K562 (cell line): Measurements from ENCODE around the gene RPLP2. TPM values are rescaled to one million over a fixed set of nuclear protein-coding genes. Genes with fewer than 3 reads are reported as not detected.

Experiments
- ESRRB ChIP-seq: fragments of 250-450 bp; sonication (Bioruptor Pico); IDR thresholded peaks from 2 replicates; pipeline ENCODE4 v1.5.0; 2020; ENCODE audit warnings: mild to moderate bottlenecking, moderate library complexity, borderline replicate concordance
- HDAC1 ChIP-seq, 2 experiments: fragments of 450-650 bp; IDR thresholded peaks; 2 replicates each; pipeline ENCODE4 v1.6.1; 2016 to 2017; ENCODE audit warnings: inconsistent platforms in 1 of 2, mild to moderate bottlenecking in 1 of 2, moderate library complexity in 1 of 2
- HIVEP1 ChIP-seq: fragments of 250-450 bp; sonication (Bioruptor Pico); IDR thresholded peaks from 2 replicates; pipeline ENCODE4 v1.4.0; 2020; ENCODE audit warnings: mild to moderate bottlenecking
- IRF2 ChIP-seq: sonication (generic); formaldehyde crosslinking; IDR thresholded peaks from 2 replicates; pipeline ENCODE4 v1.8.1; 2022; ENCODE audit warnings: mild to moderate bottlenecking, missing genetic modification reagents
- NUFIP1 ChIP-seq: fragments of 450-650 bp; IDR thresholded peaks from 2 replicates; pipeline ENCODE4 v1.6.1; 2018; ENCODE audit not compliant: partially characterized antibody
- SAFB2 ChIP-seq: fragments of 200-400 bp; formaldehyde crosslinking; IDR thresholded peaks from 2 replicates; pipeline ENCODE4 v1.6.1; 2018; ENCODE audit warnings: borderline replicate concordance, low read length, low read depth, moderate library complexity; ENCODE audit not compliant: severe bottlenecking
- SIN3A ChIP-seq, 2 experiments: fragments of 150-350 bp in 1 of 2; IDR thresholded peaks; 2 replicates each; pipeline ENCODE4 v1.6.1; 2011 to 2016; ENCODE audit warnings: borderline replicate concordance in 2 of 2, low read depth in 2 of 2, low read length in 2 of 2, mild to moderate bottlenecking in 2 of 2, moderate library complexity in 2 of 2; ENCODE audit not compliant: control insufficient read depth in 1 of 2
- ZNF639 ChIP-seq, 2 experiments: fragments of 200-800 bp in 1 of 2; sonication (Bioruptor generic) in 1 of 2; sonication (generic) in 1 of 2; formaldehyde crosslinking in 1 of 2; IDR thresholded peaks in 1 of 2; conservative IDR thresholded peaks in 1 of 2; 2 replicates each; pipeline versions ENCODE4 v1.5.0 to v1.6.1; 2016 to 2020; ENCODE audit warnings: missing compliant biosample characterization in 1 of 2, missing genetic modification characterization in 1 of 2, missing genetic modification reagents in 1 of 2
- ZNF668 ChIP-seq: fragments of 250-450 bp; sonication (Bioruptor Pico); IDR thresholded peaks from 2 replicates; pipeline ENCODE4 v1.8.0; 2022; ENCODE audit warnings: mild to moderate bottlenecking, inconsistent platforms
- ZNF79 ChIP-seq: fragments of 250-450 bp; sonication (Bioruptor Pico); IDR thresholded peaks from 2 replicates; pipeline ENCODE4 v1.4.0; 2020; ENCODE audit warnings: low read depth, mild to moderate bottlenecking, moderate library complexity
- polyA plus RNA-seq, 8 experiments: library from polyadenylated mRNA; depleted of rRNA in 4 of 8; stranded (reverse) in 5 of 8; unstranded in 3 of 8; fragments of >200 nt; fragmentation: Nextera tagmentation in 2 of 8; fragmentation: Illumina TruSeq in 1 of 8; extraction: Ambion mirVana in 2 of 8; extraction: Trizol in 1 of 8; gene quantifications; 2 replicates each; pipeline versions ENCODE4 v1.2.1 to v1.2.3, GENCODE V29; 2011 to 2014; ENCODE audit warnings: inconsistent platforms in 1 of 8, missing spikeins in 1 of 8
- total RNA-seq, 7 experiments: library from RNA; depleted of rRNA in 6 of 7; stranded (reverse); fragments of >200 nt in 6 of 7; fragmentation: Illumina TruSeq in 2 of 7; extraction: Trizol in 2 of 7; gene quantifications; 2 replicates each; pipeline versions ENCODE4 v1.2.1 to v1.2.3, GENCODE V29; 2011 to 2021; ENCODE audit warnings: low replicate concordance in 1 of 7
- TF ChIP-seq, protein P1 (sequence below): fragments of 450-650 bp; formaldehyde crosslinking; IDR thresholded peaks from 2 replicates; pipeline ENCODE4 v1.4.0; 2020; ENCODE audit warnings: mild to moderate bottlenecking, moderate library complexity
- TF ChIP-seq, protein P2 (sequence below): fragments of 200-600 bp; sonication (generic); IDR thresholded peaks from one replicate; pipeline ENCODE4 v1.6.1; 2012; ENCODE audit warnings: mild to moderate bottlenecking, low read depth, low read length, inconsistent platforms

Gene RPLP2
- total and polyA plus RNA-seq, 9 of the 15 experiments (the other 6 are each of a cell fraction or from before 2014, with no cell fraction given), result 528 to 3,807 (median 1,633) TPM

DNA sequence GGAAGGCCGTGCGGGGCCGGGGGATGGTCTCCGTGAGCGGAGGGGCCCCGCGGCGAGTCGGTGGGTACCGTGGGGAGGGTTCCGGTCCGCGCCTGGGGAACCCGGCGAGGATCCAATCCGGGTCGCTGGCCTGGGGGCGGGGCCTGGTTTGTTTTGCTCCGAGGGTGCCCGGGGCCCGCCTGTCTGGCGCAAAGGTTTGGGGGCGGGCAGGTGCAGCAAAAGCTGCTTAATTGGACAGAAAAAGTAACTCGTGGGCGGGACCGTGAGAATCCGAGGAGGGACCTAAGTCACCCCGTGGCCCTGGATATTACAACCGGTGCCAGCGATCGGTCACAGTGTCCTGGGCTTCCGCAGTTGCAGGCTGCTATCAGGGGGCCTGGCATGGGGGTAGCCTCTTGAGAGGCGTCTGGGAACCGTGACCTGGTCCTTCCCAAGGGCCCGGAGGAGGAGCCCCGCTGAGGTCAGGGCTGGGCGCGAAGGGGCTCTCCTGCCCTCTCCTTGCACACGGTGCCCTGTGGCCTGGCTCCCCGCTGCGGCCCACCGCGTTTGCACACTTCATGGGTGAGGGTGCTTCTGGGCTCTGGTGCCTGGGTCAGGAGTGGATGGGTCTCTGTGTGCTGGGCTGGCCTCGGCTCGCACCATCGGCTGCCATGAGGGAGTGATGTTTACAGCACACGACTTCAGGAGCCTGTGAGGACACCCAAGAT lies 10.3 kb downstream of the RPLP2 start (continued):
- TF ChIP-seq, protein P1, sequence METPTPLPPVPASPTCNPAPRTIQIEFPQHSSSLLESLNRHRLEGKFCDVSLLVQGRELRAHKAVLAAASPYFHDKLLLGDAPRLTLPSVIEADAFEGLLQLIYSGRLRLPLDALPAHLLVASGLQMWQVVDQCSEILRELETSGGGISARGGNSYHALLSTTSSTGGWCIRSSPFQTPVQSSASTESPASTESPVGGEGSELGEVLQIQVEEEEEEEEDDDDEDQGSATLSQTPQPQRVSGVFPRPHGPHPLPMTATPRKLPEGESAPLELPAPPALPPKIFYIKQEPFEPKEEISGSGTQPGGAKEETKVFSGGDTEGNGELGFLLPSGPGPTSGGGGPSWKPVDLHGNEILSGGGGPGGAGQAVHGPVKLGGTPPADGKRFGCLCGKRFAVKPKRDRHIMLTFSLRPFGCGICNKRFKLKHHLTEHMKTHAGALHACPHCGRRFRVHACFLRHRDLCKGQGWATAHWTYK (CRISPR knock-in tag), result peak; percentile 61; the same call in 1 of the 2 replicates
- TF ChIP-seq ZNF79 (no peak), ESRRB (CRISPR knock-in tag) (no peak), HIVEP1 (CRISPR knock-in tag) (no peak), ZNF668 (CRISPR knock-in tag) (no peak), SAFB2 (no peak), NUFIP1 (no peak), ZNF639 (CRISPR knock-in tag; conservative IDR thresholded peaks at IDR 0.05 in 1 of 2, IDR thresholded peaks at IDR 0.05 in 1 of 2) (no peak), SIN3A (IDR thresholded peaks at IDR 0.05; ENCODE audit: borderline replicate concordance in 2 of 2, control insufficient read depth in 1 of 2, low read depth in 2 of 2, low read length in 2 of 2) (0 out of 4 replicates have a peak, but pooled peaks of 1 of the 2 experiments have one; percentile 24), IRF2 (CRISPR knock-in tag) (no peak), HDAC1 (IDR thresholded peaks at IDR 0.05) (no peak)
- TF ChIP-seq, protein P2, sequence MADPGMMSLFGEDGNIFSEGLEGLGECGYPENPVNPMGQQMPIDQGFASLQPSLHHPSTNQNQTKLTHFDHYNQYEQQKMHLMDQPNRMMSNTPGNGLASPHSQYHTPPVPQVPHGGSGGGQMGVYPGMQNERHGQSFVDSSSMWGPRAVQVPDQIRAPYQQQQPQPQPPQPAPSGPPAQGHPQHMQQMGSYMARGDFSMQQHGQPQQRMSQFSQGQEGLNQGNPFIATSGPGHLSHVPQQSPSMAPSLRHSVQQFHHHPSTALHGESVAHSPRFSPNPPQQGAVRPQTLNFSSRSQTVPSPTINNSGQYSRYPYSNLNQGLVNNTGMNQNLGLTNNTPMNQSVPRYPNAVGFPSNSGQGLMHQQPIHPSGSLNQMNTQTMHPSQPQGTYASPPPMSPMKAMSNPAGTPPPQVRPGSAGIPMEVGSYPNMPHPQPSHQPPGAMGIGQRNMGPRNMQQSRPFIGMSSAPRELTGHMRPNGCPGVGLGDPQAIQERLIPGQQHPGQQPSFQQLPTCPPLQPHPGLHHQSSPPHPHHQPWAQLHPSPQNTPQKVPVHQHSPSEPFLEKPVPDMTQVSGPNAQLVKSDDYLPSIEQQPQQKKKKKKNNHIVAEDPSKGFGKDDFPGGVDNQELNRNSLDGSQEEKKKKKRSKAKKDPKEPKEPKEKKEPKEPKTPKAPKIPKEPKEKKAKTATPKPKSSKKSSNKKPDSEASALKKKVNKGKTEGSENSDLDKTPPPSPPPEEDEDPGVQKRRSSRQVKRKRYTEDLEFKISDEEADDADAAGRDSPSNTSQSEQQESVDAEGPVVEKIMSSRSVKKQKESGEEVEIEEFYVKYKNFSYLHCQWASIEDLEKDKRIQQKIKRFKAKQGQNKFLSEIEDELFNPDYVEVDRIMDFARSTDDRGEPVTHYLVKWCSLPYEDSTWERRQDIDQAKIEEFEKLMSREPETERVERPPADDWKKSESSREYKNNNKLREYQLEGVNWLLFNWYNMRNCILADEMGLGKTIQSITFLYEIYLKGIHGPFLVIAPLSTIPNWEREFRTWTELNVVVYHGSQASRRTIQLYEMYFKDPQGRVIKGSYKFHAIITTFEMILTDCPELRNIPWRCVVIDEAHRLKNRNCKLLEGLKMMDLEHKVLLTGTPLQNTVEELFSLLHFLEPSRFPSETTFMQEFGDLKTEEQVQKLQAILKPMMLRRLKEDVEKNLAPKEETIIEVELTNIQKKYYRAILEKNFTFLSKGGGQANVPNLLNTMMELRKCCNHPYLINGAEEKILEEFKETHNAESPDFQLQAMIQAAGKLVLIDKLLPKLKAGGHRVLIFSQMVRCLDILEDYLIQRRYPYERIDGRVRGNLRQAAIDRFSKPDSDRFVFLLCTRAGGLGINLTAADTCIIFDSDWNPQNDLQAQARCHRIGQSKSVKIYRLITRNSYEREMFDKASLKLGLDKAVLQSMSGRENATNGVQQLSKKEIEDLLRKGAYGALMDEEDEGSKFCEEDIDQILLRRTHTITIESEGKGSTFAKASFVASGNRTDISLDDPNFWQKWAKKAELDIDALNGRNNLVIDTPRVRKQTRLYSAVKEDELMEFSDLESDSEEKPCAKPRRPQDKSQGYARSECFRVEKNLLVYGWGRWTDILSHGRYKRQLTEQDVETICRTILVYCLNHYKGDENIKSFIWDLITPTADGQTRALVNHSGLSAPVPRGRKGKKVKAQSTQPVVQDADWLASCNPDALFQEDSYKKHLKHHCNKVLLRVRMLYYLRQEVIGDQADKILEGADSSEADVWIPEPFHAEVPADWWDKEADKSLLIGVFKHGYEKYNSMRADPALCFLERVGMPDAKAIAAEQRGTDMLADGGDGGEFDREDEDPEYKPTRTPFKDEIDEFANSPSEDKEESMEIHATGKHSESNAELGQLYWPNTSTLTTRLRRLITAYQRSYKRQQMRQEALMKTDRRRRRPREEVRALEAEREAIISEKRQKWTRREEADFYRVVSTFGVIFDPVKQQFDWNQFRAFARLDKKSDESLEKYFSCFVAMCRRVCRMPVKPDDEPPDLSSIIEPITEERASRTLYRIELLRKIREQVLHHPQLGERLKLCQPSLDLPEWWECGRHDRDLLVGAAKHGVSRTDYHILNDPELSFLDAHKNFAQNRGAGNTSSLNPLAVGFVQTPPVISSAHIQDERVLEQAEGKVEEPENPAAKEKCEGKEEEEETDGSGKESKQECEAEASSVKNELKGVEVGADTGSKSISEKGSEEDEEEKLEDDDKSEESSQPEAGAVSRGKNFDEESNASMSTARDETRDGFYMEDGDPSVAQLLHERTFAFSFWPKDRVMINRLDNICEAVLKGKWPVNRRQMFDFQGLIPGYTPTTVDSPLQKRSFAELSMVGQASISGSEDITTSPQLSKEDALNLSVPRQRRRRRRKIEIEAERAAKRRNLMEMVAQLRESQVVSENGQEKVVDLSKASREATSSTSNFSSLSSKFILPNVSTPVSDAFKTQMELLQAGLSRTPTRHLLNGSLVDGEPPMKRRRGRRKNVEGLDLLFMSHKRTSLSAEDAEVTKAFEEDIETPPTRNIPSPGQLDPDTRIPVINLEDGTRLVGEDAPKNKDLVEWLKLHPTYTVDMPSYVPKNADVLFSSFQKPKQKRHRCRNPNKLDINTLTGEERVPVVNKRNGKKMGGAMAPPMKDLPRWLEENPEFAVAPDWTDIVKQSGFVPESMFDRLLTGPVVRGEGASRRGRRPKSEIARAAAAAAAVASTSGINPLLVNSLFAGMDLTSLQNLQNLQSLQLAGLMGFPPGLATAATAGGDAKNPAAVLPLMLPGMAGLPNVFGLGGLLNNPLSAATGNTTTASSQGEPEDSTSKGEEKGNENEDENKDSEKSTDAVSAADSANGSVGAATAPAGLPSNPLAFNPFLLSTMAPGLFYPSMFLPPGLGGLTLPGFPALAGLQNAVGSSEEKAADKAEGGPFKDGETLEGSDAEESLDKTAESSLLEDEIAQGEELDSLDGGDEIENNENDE, result no peak
